ENCODE measurements around the gene GNAI2.

Gene GNAI2

DNA sequence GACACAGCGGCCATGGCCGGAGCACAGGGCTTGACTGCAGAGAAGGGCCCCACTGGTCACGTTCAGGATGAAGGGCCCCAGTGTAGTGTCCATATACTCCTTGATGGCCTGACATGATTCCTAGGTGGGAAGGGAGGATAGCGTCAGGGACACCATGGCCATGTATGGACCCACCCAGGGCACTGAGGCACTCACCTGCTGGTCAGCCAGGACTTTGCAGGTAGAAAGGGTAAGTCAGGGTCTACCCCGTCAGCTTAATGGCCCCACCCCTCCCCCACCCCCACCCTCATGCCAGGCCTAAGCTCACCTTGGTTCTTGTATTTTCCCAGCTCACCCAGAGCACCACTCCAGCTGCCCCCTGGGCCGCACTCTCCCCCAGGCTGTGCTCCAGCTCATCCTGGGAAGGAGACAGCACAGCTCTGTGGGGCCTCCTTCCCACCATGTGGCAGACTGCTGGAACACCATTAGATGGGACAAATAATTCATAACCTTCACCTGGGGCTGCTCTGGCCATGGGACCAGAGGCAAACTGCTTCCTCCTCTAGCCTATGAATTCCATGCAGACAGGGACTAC is 64.8 kb downstream of the GNAI2 start:
- no peak for DNase-seq

GRCh38 chr3:50302095-50303012 is 66.3 kb downstream of the GNAI2 start:
- no peak for DNase-seq

DNA sequence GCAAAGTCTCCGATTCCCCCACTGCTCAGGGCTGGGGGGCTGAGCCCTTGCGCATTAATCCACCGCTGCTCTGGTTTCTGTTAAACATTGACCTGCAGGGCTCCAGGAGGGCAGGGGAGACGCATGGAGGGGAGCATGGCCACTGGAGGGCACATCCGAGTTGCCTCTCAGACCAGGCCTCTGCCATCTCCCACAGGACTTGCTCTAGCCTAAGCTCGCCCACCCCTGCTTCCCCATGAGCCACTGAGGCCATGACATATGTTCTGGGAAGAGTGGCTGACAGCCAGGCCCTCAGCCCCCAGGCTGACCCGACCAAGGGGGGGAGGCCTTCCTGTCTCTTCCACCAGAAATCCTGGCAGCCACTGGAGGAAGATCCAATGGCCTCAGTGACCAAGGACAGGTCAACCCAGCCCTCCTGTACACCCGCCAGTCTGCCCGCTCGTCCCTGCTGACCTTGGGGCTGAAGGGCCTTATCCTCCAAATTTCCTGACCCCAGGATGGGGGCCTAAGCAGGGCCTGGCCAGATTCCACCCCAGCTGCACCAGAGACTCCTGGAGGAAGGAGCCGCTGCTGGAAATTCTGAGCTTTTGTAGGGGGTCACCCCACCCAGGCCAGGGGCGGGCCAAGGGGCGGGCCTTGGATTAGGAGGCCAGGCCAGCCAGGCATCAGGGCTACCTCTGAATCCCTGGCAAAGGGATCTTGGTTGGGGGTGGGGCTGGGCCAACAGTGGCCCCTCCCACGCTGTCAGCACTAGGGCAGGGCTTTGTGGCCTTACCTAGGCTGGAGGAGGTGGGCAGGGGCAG is 67.2 kb downstream of the GNAI2 start, which contains the start of gene HYAL1:
Gene HYAL1, minus strand, starts transcription at position 562 of the 803 bp plus-strand sequence. CDS start 618 bp downstream, outside the sequence.
- no peak for DNase-seq

GRCh38 chr3:50304601-50305000 is 68.6 kb downstream of the GNAI2 start:
- DNase-seq = no peak

All from amniotic stem cell (primary cell).